ENCODE results near the gene MICU1.

Gene MICU1

GRCh38 chr10:72523062-72523461, 102.8 kb downstream of the MICU1 start:
- TF ChIP-seq FOXM1 (IDR thresholded peaks at IDR 0.05; ENCODE audit: borderline replicate concordance, low read depth): no peak
- TF ChIP-seq RAD21 (IDR thresholded peaks at IDR 0.05; ENCODE audit: low read depth): no peak
- no peak for TF ChIP-seq TCF12 (IDR thresholded peaks at IDR 0.05; ENCODE audit: low read depth)
- TF ChIP-seq CEBPB (IDR thresholded peaks at IDR 0.05): no peak
- no peak for TF ChIP-seq NFIC (IDR thresholded peaks at IDR 0.05)
- no peak for TF ChIP-seq EGR1 (IDR thresholded peaks at IDR 0.05)
- TF ChIP-seq EP300 (IDR thresholded peaks at IDR 0.05; ENCODE audit: borderline replicate concordance): no peak
- TF ChIP-seq TEAD4 (IDR thresholded peaks at IDR 0.05): no peak

DNA sequence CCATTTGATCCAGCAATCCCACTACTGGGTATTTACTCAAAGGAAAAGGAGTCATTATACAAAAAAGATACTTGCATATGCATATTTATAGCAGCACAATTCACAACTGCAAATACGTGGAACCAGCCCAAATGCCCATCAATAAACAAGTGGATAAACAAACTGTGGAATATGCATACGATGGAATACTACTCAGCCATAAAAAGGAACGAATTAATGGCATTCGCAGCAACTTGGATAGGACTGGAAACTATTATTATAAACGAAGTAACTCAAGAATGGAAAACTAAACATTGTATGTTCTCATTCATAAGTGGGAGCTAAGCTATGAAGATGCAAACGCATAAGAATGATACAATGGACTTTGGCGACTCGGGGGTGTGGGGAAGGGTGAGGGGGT, 108.6 kb downstream of the MICU1 start:
- TF ChIP-seq CEBPB (IDR thresholded peaks at IDR 0.05): no peak
- TF ChIP-seq YY1 (IDR thresholded peaks at IDR 0.05; ENCODE audit: low read depth): no peak
- no peak for TF ChIP-seq EP300 (IDR thresholded peaks at IDR 0.05; ENCODE audit: borderline replicate concordance)
- TF ChIP-seq ZBTB7A (IDR thresholded peaks at IDR 0.05; ENCODE audit: low read depth): no peak
- no peak for TF ChIP-seq CREB1 (IDR thresholded peaks at IDR 0.05; ENCODE audit: low read depth)

- TF ChIP-seq TEAD4 (IDR thresholded peaks at IDR 0.05) (no peak), REST (IDR thresholded peaks at IDR 0.05; ENCODE audit: low read depth) (no peak), EP300 (IDR thresholded peaks at IDR 0.05; ENCODE audit: borderline replicate concordance) (no peak), EGR1 (IDR thresholded peaks at IDR 0.05) (no peak), TAF1 (IDR thresholded peaks at IDR 0.05; ENCODE audit: low read depth) (no peak), ZBTB7A (IDR thresholded peaks at IDR 0.05; ENCODE audit: low read depth) (no peak), CEBPB (IDR thresholded peaks at IDR 0.05) (no peak), YY1 (IDR thresholded peaks at IDR 0.05; ENCODE audit: low read depth) (no peak), TCF12 (IDR thresholded peaks at IDR 0.05; ENCODE audit: low read depth) (no peak), CREB1 (IDR thresholded peaks at IDR 0.05; ENCODE audit: low read depth) (no peak), RAD21 (IDR thresholded peaks at IDR 0.05; ENCODE audit: low read depth) (no peak), NFIC (IDR thresholded peaks at IDR 0.05) (no peak), FOXM1 (IDR thresholded peaks at IDR 0.05; ENCODE audit: borderline replicate concordance, low read depth) (no peak)
- TF ChIP-seq, protein P1, sequence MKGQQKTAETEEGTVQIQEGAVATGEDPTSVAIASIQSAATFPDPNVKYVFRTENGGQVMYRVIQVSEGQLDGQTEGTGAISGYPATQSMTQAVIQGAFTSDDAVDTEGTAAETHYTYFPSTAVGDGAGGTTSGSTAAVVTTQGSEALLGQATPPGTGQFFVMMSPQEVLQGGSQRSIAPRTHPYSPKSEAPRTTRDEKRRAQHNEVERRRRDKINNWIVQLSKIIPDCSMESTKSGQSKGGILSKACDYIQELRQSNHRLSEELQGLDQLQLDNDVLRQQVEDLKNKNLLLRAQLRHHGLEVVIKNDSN (IDR thresholded peaks at IDR 0.05): no peak
- TF ChIP-seq, protein P2, sequence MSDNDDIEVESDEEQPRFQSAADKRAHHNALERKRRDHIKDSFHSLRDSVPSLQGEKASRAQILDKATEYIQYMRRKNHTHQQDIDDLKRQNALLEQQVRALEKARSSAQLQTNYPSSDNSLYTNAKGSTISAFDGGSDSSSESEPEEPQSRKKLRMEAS (IDR thresholded peaks at IDR 0.05): no peak
Measured at GRCh38 chr10:72515455-72515854, 110.4 kb downstream of the MICU1 start.

DNA sequence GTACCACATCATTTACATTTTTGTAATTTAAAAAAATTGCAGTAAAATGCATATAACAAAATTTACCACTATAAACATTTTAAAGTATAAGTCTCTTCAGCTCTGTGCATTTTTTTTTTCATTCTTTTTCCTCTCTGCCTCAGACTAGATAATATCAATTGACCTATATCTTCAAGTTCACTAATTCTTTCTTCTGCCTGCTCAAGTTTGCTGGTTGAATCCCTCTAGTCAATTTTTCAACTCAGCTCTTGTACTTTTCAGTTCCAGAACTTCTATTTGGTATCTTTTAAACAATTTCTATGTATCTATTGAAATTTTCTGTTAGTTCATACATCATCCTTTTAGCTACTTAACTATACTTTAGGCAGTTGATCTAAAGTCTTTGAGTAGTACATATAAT, 112.0 kb downstream of the MICU1 start:
- no peak for TF ChIP-seq TEAD4 (IDR thresholded peaks at IDR 0.05)
- TF ChIP-seq, protein P2 (IDR thresholded peaks at IDR 0.05): no peak
- no peak for TF ChIP-seq YY1 (IDR thresholded peaks at IDR 0.05; ENCODE audit: low read depth)
- no peak for TF ChIP-seq NFIC (IDR thresholded peaks at IDR 0.05)
- no peak for TF ChIP-seq ZBTB7A (IDR thresholded peaks at IDR 0.05; ENCODE audit: low read depth)
- TF ChIP-seq CREB1 (IDR thresholded peaks at IDR 0.05; ENCODE audit: low read depth): no peak
- TF ChIP-seq FOXM1 (IDR thresholded peaks at IDR 0.05; ENCODE audit: borderline replicate concordance, low read depth): no peak
- TF ChIP-seq EP300 (IDR thresholded peaks at IDR 0.05; ENCODE audit: borderline replicate concordance): no peak
- no peak for TF ChIP-seq RAD21 (IDR thresholded peaks at IDR 0.05; ENCODE audit: low read depth)
- TF ChIP-seq REST (IDR thresholded peaks at IDR 0.05; ENCODE audit: low read depth): no peak
- TF ChIP-seq TAF1 (IDR thresholded peaks at IDR 0.05; ENCODE audit: low read depth): no peak

DNA sequence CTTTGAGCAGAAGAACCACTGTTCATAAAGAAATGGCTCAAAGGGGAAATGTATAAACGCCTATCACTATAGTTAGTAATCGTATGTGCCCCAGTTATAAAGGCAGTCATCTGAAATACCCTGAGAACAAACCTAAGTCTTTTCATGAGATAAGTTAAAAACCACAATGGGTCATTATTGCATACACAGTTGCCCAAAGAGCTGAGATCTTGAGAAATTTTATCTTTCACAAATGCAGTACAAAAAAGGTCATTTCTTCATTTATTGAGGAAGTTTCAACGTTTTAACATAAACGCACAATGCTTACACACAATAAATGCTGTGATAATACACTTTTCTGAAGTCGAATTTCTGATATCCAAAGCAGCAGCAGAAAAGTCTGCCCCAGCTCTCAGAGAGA, 114.4 kb downstream of the MICU1 start:
- no peak for TF ChIP-seq EGR1 (IDR thresholded peaks at IDR 0.05)

DNA sequence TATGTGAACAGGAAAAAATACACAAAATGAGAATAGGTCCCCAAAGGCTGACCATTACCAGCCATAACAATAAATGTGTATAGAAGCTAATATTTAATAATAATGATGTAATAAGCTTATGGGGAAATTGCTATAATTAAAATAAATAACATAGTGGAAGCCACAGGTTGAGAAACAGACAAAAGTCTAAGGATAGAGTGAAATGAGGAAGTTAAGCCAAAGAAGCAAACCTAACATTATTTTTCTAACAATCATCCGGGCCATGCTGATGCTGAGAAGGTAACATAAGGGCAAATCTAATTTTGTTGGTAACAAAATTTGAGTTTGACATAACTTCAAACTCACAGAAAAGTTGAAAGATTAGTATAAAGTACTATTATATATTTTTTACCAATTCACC, 115.9 kb downstream of the MICU1 start:
- TF ChIP-seq, protein P2 (IDR thresholded peaks at IDR 0.05): no peak
- no peak for TF ChIP-seq FOXM1 (IDR thresholded peaks at IDR 0.05; ENCODE audit: borderline replicate concordance, low read depth)
- no peak for TF ChIP-seq CEBPB (IDR thresholded peaks at IDR 0.05)
- no peak for TF ChIP-seq EGR1 (IDR thresholded peaks at IDR 0.05)
- no peak for TF ChIP-seq YY1 (IDR thresholded peaks at IDR 0.05; ENCODE audit: low read depth)
- TF ChIP-seq RAD21 (IDR thresholded peaks at IDR 0.05; ENCODE audit: low read depth): no peak
- TF ChIP-seq TCF12 (IDR thresholded peaks at IDR 0.05; ENCODE audit: low read depth): no peak
- no peak for TF ChIP-seq EP300 (IDR thresholded peaks at IDR 0.05; ENCODE audit: borderline replicate concordance)
- no peak for TF ChIP-seq NFIC (IDR thresholded peaks at IDR 0.05)
- TF ChIP-seq, protein P1 (IDR thresholded peaks at IDR 0.05): no peak
- no peak for TF ChIP-seq TEAD4 (IDR thresholded peaks at IDR 0.05)
- TF ChIP-seq ZBTB7A (IDR thresholded peaks at IDR 0.05; ENCODE audit: low read depth): no peak

All from Ishikawa (cell line).